OCI-M1 (cell line): ENCODE measurements around the gene MOSPD2.

Experiments used
- DNase-seq: peaks from one replicate; lab custom pipeline; 2025; lab: John Stamatoyannopoulos, UW

MOSPD2 gene

GRCh38 chrX:14915596-14915995 is 42.4 kb downstream of the MOSPD2 start:
- no peak for DNase-seq

- DNase-seq: no peak
Observed at GRCh38 chrX:14916017-14916674, 42.9 kb downstream of the MOSPD2 start.

- no peak for DNase-seq
Observed at GRCh38 chrX:14919407-14919806, 46.2 kb downstream of the MOSPD2 start.

GRCh38 chrX:14920196-14920595 is 47.0 kb downstream of the MOSPD2 start:
- DNase-seq: no peak

GRCh38 chrX:14922437-14922836 is 49.2 kb downstream of the MOSPD2 start:
- DNase-seq: no peak

- no peak for DNase-seq
Observed at GRCh38 chrX:14923761-14924160, 50.5 kb downstream of the MOSPD2 start.

- no peak for DNase-seq
Observed at GRCh38 chrX:14926471-14926870, 53.2 kb downstream of the MOSPD2 start.

- no peak for DNase-seq
Observed at GRCh38 chrX:14927401-14927800, 54.2 kb downstream of the MOSPD2 start.

- DNase-seq: no peak
Observed at GRCh38 chrX:14930663-14931062, 57.4 kb downstream of the MOSPD2 start.

GRCh38 chrX:14932136-14932535 is 58.9 kb downstream of the MOSPD2 start:
- no peak for DNase-seq

GRCh38 chrX:14934423-14934822 is 61.2 kb downstream of the MOSPD2 start:
- DNase-seq: no peak

- peak; percentile 58 for DNase-seq
Observed at GRCh38 chrX:14936561-14936960, 63.3 kb downstream of the MOSPD2 start.

- DNase-seq: no peak
Observed at GRCh38 chrX:14939644-14940043, 66.4 kb downstream of the MOSPD2 start.

- no peak for DNase-seq
Observed at GRCh38 chrX:14941301-14941700, 68.1 kb downstream of the MOSPD2 start.

GRCh38 chrX:14942341-14942740 is 69.1 kb downstream of the MOSPD2 start:
- DNase-seq: no peak

GRCh38 chrX:14943962-14944361 is 70.7 kb downstream of the MOSPD2 start:
- no peak for DNase-seq

- DNase-seq: no peak
Observed at GRCh38 chrX:14946606-14947155, 73.5 kb downstream of the MOSPD2 start.

GRCh38 chrX:14948691-14949090 is 75.5 kb downstream of the MOSPD2 start:
- DNase-seq: no peak

GRCh38 chrX:14956813-14957582 is 83.8 kb downstream of the MOSPD2 start:
- DNase-seq: no peak

- no peak for DNase-seq
Observed at GRCh38 chrX:14963447-14964236, 90.4 kb downstream of the MOSPD2 start.

GRCh38 chrX:14964500-14964899 is 91.3 kb downstream of the MOSPD2 start:
- no peak for DNase-seq
